Heart right ventricle (tissue), 16 donors: ENCODE results near the gene C9orf153. TPM values are rescaled to one million over a fixed set of nuclear protein-coding genes. Genes with fewer than 3 reads are reported as not detected.
A peak's percentile ranks its signal among the peaks of the same experiment; 100 is the strongest.

ENCODE experiments used
- ATAC-seq, 8 donors: fragments of 200-7000 bp; cut with Tn5 transposase; one replicate each; pipeline ENCODE4 v1.9.1; 2020; ENCODE audit warnings: mild to moderate bottlenecking in 8 of 8, moderate library complexity in 8 of 8, moderate number of reproducible peaks in 1 of 8
- DNase-seq, 2 donors: peaks; one replicate each; pipeline ENCODE4 v3.0.0-alpha.2; 2020
- H3K27ac ChIP-seq, 10 donors: fragments of 200-600 bp; sonication (generic) in 2 of 10; one replicate each; pipeline versions ENCODE4 v1.5.0 to v1.8.0; 2020 to 2022; ENCODE audit warnings: mild to moderate bottlenecking in 3 of 10
- H3K27me3 ChIP-seq, 7 donors: fragments of 200-600 bp; one replicate each; pipeline ENCODE4 v1.8.0; 2021 to 2022; ENCODE audit warnings: mild to moderate bottlenecking in 2 of 7
- H3K36me3 ChIP-seq, 9 donors: fragments of 200-600 bp; sonication (generic) in 1 of 9; one replicate each; pipeline versions ENCODE4 v1.5.0 to v1.8.0; 2020 to 2022; ENCODE audit warnings: mild to moderate bottlenecking in 2 of 9
- H3K4me1 ChIP-seq, 9 donors: fragments of 200-600 bp; sonication (generic) in 1 of 9; one replicate each; pipeline versions ENCODE4 v1.5.0 to v1.8.0; 2020 to 2022; ENCODE audit warnings: mild to moderate bottlenecking in 4 of 9
- H3K4me3 ChIP-seq, 10 donors: fragments of 200-600 bp; sonication (generic) in 2 of 10; one replicate each; pipeline versions ENCODE4 v1.5.0 to v1.8.0; 2020 to 2022; ENCODE audit warnings: mild to moderate bottlenecking in 7 of 10, moderate library complexity in 2 of 10
- H3K9me3 ChIP-seq, 11 donors: fragments of 200-600 bp in 10 of 11; sonication (generic) in 2 of 11; one replicate each; pipeline versions ENCODE4 v1.5.0 to v1.8.0; 2013 to 2022; ENCODE audit warnings: mild to moderate bottlenecking in 2 of 11, control low read depth in 1 of 11, moderate library complexity in 1 of 11
- WGBS, 2 donors: extraction: QIAGEN DNeasy Blood & Tissue Kit; methylation state at CpG; one replicate each; pipeline ENCODE4 v1.1.7; 2013; ENCODE audit warnings: inconsistent platforms in 1 of 2; 5-methylcytosine and 5-hydroxymethylcytosine counted together
- intact Hi-C, 10 donors: fragments of 100-400 bp; cut with DNase I; formaldehyde crosslinking; loops; one replicate each; pipeline versions ENCODE4 v1.11.1 to v1.14.2; 2022
- polyA plus RNA-seq, 2 donors: library from polyadenylated mRNA; stranded (reverse); fragments of 200-250 nt; gene quantifications; one replicate each; pipeline ENCODE4 v1.2.3, GENCODE V29; 2013
- total RNA-seq, 10 donors: library from RNA; stranded (reverse); fragmentation: NEBNext Ultra II Directional in 3 of 10; extraction: Animal tissue kit (Norgen Biotek cat#: 25700) in 3 of 10; gene quantifications; one replicate each; pipeline versions ENCODE4 v1.2.1 to v1.2.4, GENCODE V29; 2021 to 2023
- TF ChIP-seq, protein P1 (sequence below), 9 donors: fragments of 200-600 bp; sonication (generic) in 2 of 9; IDR thresholded peaks; one replicate each; pipeline versions ENCODE4 v1.5.0 to v1.8.0; 2021 to 2022; ENCODE audit warnings: antibody characterized with exemption in 9 of 9, mild to moderate bottlenecking in 5 of 9, moderate library complexity in 1 of 9
- donor health status: Arrhythmogenic right ventricular cardiomyopathy.
- donor health status: ischemic (EF 13 %, LVEDD 7.1; RV severe dilation, severe dysfunction).
- donor health status: healthy with polysubstance abuse.
- donor health status: DM: no; HTN: yes; CAD: no.
- donor health status: DM: no; HTN: no; CAD: no.
- donor health status: ischemic (EF 25% LVEDD 6.9; RV normal size, moderate dysfunction).
- donor health status: ischemic (EF 25% LVEDD 5.7; RV mildly dilated, moderate dysfunction).
- donor health status: healthy.
- donor health status: DM: yes; HTN: yes; CAD: no.
- donor health status: Ischemic cardiomyopathy.
- donor health status: ischemic (EF 35%, LVEDD 5.7; RV mildly dilated, moderate dysfunction).
- donor health status: nonischemic (EF 11% LVEDD 7.7; RV severe dilation, severe dysfunction).
- donor health status: DM: yes; HTN: yes; CAD: no.
- donor health status: PGD.
- donor health status: ischemic (EF 29% LVEDD 5.4; RV normal size, mild dysfunction).
- donor health status: nonischemic (EF 23%, LVEDD 6.1; RV moderate dilation, normal function).

C9orf153 gene
- total and polyA plus RNA-seq, 12 donors = 0.06 to 0.72 (median 0.34) TPM; not detected in 2

DNA sequence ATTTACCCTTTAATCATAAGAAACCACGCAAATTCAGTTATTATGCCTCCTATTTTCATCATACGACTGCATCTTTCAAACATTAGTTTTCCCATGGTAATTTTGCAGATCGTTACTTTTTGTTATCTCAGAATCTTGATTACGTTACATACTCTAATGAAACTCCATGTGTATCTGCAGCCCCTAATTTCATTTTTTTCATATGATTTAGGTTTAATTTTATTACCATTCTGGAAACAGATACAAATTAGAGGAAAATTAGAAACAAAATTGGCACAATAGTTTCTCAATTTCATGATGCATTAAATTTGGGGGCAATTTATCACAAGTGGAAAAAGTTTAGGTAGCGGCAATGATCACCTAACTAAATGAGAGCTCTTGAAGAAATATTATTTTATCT, 52.3 kb downstream of the C9orf153 start:
- no peak overlapping the region for H3K4me3 ChIP-seq
- intact Hi-C loops = no loop called here
- no peak overlapping the region for H3K27ac ChIP-seq
- WGBS, 2 donors = 81 to 95% methylated on average over 5 of the region's 5 CpGs
- TF ChIP-seq, protein P1, sequence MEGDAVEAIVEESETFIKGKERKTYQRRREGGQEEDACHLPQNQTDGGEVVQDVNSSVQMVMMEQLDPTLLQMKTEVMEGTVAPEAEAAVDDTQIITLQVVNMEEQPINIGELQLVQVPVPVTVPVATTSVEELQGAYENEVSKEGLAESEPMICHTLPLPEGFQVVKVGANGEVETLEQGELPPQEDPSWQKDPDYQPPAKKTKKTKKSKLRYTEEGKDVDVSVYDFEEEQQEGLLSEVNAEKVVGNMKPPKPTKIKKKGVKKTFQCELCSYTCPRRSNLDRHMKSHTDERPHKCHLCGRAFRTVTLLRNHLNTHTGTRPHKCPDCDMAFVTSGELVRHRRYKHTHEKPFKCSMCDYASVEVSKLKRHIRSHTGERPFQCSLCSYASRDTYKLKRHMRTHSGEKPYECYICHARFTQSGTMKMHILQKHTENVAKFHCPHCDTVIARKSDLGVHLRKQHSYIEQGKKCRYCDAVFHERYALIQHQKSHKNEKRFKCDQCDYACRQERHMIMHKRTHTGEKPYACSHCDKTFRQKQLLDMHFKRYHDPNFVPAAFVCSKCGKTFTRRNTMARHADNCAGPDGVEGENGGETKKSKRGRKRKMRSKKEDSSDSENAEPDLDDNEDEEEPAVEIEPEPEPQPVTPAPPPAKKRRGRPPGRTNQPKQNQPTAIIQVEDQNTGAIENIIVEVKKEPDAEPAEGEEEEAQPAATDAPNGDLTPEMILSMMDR (IDR thresholded peaks at IDR 0.05) = no peak
- no peaks in the 10 kb centered on the region for H3K27me3 ChIP-seq
- ATAC-seq = no peak
- no peaks in the 10 kb centered on the region for H3K36me3 ChIP-seq
- no peaks in the 10 kb centered on the region for H3K4me1 ChIP-seq
- DNase-seq = no peak
- H3K9me3 ChIP-seq = no peaks in the 10 kb centered on the region

DNA sequence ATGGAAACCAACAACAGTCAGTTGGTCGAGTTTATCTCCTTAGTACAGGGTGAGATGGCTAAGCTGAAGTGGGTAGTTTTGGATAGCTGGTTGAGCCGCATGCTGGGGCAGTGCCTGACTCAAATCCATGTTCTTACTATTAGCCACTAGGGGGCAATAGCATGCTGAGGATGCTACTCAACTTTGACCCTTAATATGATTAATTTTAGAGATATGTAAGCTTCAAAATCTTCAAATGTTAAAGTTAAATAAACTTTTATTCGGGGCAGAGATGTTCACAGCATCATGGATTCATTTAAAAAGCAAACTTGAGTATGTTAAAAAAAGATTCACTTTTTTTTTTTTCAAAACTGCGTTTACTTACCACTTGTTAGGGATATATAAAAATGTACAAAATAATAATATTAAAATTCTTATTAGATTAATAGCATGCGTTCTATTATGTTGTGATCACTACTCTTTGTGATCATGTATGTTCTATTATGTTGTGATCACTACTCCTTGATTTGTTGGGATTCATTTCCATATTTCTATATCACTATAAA, 57.0 kb downstream of the C9orf153 start:
- Histone ChIP-seq H3K36me3 (no peaks in the 10 kb centered on the region), H3K4me1 (peaks cover 0 to 17% (median 5%) of the 10 kb centered on the region in 9 donors), H3K27ac (no peak overlapping the region), H3K9me3 (no peaks in the 10 kb centered on the region), H3K4me3 (no peak overlapping the region), H3K27me3 (no peaks in the 10 kb centered on the region)
- TF ChIP-seq, protein P1 (IDR thresholded peaks at IDR 0.05) = peak; percentile 59 to 86 (median 81)
- 22 to 25% methylated on average over 5 of the region's 5 CpGs for WGBS, 2 donors
- peak in 5 of 8 donors; percentile 49 to 68 (median 66) for ATAC-seq
- intact Hi-C loops = loop anchor here in 4 of 10 donors (5.0 kb wide), 3 partner anchors 45 to 80 kb away; partner anchors contain the start of gene ISCA1 (in 2 of the 4)
- DNase-seq = peak in 1 of 2 donors; percentile 10

DNA sequence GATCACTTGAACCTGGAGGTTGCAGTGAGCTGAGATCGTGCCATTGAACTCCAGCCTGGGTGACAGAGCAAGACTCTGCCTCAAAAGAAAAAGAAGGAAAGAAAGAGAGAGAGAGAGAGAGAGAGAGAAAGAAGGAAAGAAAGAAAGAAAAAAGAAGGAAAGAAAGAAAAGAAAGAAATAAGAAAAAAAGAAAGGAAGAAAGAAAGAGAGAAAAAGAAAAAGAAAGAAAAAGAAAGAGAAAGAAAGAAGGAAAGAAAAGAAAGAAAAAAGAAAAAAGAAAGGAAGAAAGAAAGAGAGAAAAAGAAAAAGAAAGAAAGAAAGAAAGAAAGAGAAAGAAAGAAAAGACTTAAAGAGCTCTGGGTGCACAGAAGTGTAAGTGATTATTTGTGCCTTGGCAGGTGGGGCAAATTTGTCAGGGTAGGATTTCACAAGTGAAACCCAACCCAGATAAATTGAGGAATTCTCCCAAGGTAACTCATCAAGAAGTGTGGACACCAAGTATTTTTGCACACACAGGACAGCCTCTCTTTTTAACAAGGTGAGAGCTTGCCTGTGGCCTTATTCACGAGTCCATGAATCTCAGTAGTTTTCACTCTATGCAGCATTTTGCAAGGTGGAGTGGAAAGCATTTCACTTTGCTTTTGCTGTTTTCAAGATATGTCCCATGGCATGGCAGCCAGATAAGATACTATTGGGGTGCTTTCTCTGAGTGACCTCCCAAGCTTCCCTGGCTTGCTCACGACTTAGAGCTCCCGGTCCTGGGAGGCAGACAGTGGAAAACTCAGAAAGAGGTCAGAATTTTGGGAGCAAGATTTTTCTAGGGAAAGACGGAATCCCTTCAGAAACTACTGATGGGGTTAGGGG, 57.8 kb downstream of the C9orf153 start:
- intact Hi-C loops = loop anchor here in 4 of 10 donors (5.0 kb wide), 3 partner anchors 46 to 81 kb away; partner anchors contain the start of gene ISCA1 (in 2 of the 4)
- Histone ChIP-seq H3K27ac (no peak overlapping the region), H3K4me1 (peaks cover 0 to 17% (median 5%) of the 10 kb centered on the region in 9 donors), H3K4me3 (no peak overlapping the region), H3K9me3 (no peaks in the 10 kb centered on the region), H3K36me3 (no peaks in the 10 kb centered on the region), H3K27me3 (no peaks in the 10 kb centered on the region)
- peak in 3 of 8 donors; percentile 9 to 24 (median 14) for ATAC-seq
- WGBS, 2 donors = 66 to 75% methylated on average over 5 of the region's 5 CpGs
- no peak for DNase-seq
- TF ChIP-seq, protein P1 (IDR thresholded peaks at IDR 0.05) = no peak

DNA sequence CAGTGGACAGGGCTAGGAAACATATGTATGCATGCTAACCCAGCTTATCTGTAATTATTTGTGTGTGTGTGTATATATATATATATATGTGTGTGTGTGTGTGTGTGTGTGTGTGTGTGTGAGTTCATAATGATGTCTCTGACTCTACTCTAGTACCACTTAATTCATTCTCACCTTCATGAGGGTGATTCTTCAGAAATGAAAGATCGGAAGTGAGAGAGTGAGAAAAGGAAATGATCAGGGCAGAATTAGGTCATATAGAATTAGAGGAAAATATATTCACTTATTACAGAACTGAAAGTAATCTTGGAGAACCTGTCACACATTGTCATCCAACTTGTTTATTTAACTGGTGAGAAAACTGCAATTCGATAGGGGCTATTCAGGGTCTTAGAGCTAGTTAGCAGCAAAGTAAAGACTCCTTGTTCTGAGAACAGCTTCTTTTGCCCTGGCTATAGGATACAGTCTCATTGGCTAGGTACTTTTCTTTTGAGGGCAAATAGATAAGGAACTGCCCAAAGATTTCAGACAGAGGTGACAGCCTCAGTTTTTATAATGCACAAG, 58.8 kb downstream of the C9orf153 start:
- H3K4me1 ChIP-seq = peaks cover 0 to 17% (median 5%) of the 10 kb centered on the region in 9 donors
- no peak overlapping the region for H3K4me3 ChIP-seq
- H3K27ac ChIP-seq = no peak overlapping the region
- intact Hi-C loops = loop anchor here in 4 of 10 donors (5.0 kb wide), 3 partner anchors 47 to 82 kb away; partner anchors contain the start of gene ISCA1 (in 2 of the 4)
- TF ChIP-seq, protein P1 (IDR thresholded peaks at IDR 0.05) = no peak
- no peak for DNase-seq
- H3K9me3 ChIP-seq = no peaks in the 10 kb centered on the region
- ATAC-seq = no peak
- WGBS, 2 donors = 79 to 88% methylated on average over 2 of the region's 2 CpGs
- H3K27me3 ChIP-seq = no peaks in the 10 kb centered on the region
- no peaks in the 10 kb centered on the region for H3K36me3 ChIP-seq
